ENCODE results near the gene RMP24.
"Not testable (repeated sequence)": the region's sequence is repeated elsewhere in the genome, so short reads cannot be mapped to it uniquely, and the experiment has no call there.

RMP24 gene

DNA sequence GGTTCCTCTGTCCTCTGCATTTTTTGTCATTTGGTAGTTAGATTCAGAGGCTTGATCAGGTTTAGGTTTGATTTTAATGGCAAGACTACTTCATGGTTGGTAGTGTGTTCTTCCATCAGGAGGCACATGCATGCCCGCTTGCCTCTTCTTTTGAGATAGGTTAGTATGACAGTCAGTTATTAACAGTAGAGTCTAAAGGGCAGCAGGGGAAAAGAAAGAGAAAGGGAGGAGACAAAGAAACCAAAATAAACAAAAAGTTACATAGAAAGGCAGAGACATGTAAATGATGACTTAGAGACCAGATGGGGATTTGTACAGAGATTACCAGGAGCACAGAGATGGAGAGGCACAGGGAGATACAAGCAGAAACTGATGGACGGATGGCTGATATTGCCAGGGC is 10.2 kb upstream of the RMP24 start:
- no peak for DNase-seq
- ATAC-seq (ENCODE audit: poor library complexity) = no peak
- intact Hi-C loops (cut with DNase I) = no loop called here

DNA sequence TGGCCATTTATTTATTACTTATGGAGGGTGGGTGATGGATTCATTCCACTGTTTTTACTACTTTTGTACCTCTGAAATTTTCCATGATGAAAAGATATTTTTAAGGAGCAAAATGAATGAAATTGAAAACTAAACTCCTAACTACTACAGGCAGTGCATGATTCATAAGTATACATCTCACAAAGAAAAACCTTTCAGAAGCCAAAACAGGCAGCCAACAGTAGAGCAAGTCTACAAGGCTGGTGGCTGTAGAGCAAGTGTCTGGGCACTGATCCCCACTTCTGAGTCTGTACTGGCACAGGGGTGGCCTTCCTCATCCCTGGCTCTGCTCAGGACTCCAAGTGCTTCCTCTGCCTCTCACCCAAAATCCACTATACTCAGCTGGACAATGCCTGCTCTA is 8.2 kb upstream of the RMP24 start:
- intact Hi-C loops (cut with DNase I) = no loop called here
- DNase-seq (no peak), ATAC-seq (ENCODE audit: poor library complexity) (no peak)

DNA sequence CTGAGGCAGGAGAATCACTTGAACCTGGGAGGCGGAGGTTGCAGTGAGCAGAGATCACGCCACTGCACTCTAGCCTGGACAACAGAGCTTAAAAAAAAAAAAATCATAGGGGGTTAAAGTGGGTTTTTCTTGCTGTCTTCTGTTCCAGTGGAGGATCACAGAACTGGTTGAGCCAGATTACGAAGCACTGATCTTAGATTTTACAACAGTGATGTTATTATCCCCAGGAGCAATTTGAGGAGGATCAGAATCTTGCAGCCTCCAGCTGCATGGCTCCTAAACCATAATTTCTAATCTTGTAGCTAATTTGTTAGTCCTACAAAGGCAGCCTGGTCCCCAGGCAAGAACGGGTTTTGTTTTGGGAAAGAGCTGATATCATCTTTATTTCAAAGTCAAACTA is 4.6 kb upstream of the RMP24 start:
- ATAC-seq (ENCODE audit: poor library complexity); DNase-seq; intact Hi-C loops (cut with DNase I): not testable (repeated sequence)

DNA sequence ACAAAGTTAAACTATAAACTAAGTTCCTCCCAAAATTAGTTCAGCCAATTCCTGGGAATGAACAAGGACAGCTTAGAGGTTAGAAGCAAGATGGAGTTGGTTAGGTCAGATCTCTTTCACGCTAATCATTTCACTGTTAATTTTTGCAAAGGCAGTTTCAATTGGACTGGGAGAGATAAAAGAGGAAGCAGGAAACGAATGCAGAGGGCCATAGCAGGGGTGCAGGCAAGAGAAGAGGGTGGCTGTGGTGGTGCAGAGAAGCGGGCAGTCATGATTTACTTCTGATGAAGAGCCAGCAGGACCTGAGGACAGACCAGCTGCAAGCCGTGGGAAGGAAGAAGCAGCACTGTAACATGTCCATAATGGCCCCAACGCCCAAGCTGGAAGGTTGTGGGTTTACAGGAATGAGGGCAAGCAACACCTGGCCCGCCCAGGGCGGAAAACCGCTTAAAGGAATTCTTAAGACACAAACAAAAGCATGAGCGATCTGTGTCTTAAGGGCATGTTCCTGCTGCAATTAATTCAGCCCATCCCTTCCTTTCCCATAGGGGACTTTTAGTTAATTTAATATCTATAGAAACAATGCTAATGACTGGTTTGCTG is 4.1 kb upstream of the RMP24 start:
- intact Hi-C loops (cut with DNase I) = no loop called here

DNA sequence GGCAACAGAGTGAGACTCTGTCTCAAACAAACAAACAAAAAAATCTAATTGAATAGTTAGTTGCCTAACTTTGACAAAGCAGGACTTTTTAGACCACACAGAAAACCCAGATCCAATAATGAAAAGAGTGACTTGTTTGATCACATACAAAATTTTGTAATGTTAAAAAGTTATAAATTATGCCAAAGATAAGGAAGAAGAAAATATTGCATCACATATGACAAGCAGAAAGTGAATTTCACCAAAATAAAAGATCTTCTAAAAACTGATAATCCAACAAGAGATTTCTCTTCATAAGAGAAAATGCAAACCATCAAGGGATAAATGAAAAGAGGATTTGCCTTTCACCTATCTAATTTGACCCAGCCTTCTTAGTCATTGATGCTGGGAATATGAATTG is 2.8 kb upstream of the RMP24 start:
- no peak for ATAC-seq (ENCODE audit: poor library complexity)
- intact Hi-C loops (cut with DNase I) = no loop called here

More for the DNA sequence above, 4.1 kb upstream of the RMP24 start:
- DNase-seq = no peak
- no peak for ATAC-seq (ENCODE audit: poor library complexity)

DNA sequence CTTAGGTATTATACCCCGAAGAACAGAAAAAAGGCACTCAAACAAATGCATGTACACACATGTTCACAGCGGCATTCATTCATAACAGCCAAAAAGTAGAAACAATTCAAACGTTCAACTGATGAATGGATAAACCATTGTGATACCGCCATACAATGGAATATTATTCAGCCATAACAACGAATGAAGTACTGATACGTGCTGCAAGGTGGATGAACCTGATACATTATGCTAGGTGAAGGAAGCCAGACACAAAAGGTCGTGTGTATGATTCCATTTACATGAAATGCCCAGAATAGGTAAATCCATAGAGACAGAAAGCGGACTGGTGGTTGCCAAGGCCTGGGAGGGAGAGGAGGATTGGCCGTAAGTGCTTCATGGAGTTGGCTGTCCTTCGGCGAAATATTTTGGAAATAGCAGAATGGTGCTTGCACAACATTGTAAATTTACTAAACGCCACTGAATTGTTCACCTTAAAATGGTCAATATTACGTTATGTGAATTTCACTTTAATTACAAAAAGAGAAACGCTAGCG is 750 bp upstream of the RMP24 start:
- intact Hi-C loops (cut with DNase I) = no loop called here
- ATAC-seq (ENCODE audit: poor library complexity) (peak; percentile 35), DNase-seq (no peak)

More for the DNA sequence above, 2.8 kb upstream of the RMP24 start:
- DNase-seq = no peak

DNA sequence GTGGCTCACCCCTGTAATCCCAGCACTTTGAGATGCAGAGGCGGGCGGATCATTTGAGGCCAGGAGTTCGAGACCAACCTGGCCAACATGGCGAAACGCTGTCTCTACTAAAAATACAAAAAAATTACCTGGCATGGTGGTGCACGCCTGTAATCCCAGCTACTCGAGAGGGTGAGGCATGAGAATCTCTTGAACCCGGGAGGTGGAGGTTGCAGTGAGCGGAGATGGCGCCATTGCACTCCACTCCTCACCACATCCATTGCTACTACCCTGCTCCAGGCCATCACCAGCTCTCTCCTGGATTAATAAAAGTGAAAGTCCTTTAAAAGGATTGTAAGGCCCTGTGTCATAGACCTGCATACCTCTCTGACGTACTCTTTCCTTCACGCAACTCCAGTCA is 1.2 kb downstream of the RMP24 start:
- no peak for DNase-seq
- no peak for ATAC-seq (ENCODE audit: poor library complexity)
- intact Hi-C loops (cut with DNase I) = no loop called here

DNA sequence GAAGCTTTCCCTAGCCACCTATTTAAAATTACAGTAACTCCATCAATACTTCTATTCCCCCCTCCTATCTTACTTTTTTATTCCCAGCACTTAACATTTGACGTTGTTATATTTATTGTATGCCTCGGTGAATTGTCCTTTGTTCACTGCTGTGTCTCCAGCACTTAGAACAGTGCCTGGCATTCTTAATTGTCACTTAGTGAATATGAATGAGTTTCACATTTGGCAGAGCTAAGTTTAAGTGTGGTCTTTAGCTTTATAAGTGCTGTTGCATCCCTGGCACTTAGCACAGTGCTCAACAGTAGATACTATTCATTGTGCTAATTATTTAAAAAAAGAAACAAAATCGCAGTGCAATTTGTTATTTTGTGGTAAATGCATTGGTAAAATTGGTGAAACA is 1.7 kb downstream of the RMP24 start:
- intact Hi-C loops (cut with DNase I) = no loop called here
- DNase-seq (no peak), ATAC-seq (ENCODE audit: poor library complexity) (no peak)

DNA sequence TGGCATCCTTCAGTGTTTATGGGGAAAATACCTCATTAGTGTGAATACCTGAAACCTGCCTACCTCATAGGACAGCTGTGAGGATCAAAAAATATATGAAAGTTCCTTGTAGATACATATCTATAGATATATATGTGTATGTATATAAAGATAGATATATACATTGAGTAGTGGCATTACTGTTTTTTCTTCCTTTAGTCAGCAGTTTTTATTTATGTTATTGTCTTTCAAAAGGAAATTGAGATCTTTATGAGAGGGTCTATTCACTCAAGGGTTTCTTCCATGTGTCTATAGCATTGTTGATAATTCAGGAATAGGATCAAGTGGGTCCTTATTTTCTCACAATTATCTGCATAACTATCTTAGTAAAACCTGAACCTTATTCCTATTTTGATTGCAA is 6.6 kb downstream of the RMP24 start:
- intact Hi-C loops (cut with DNase I) = no loop called here

DNA sequence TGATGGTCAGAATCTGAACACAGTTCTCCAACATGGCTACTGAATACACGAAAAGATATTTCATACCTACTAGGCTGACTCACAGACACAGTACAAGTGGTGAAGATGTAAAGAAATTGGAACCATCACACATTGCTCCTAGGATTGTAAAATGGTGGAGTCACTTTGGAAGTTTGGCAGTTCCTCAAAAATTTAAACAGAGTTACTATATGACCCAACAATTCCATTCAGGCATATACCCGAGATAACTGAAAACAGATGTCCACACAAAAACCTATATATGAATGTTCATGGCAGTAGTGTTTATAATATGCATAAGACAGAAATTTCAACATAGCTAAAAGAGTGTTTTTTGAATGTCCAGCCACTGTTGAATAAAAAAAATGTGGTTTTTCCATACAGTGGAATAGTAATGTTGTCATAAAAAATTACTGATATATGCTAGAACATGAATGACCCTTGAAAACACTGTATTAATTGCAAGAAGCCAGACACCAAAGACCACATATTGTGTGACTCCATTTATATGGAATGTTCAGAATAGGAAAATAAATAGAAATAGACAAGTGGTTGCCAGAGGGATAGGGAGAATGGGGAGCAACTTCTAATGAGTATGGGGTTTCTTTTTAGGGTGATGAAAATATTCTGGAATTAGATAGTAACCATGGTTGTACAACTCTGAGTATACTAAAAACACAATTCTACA is 10.1 kb downstream of the RMP24 start:
- intact Hi-C loops (cut with DNase I) = no loop called here
- DNase-seq (no peak), ATAC-seq (ENCODE audit: poor library complexity) (no peak)

More for the DNA sequence above, 6.6 kb downstream of the RMP24 start:
- ATAC-seq (ENCODE audit: poor library complexity) (no peak), DNase-seq (no peak)

DNA sequence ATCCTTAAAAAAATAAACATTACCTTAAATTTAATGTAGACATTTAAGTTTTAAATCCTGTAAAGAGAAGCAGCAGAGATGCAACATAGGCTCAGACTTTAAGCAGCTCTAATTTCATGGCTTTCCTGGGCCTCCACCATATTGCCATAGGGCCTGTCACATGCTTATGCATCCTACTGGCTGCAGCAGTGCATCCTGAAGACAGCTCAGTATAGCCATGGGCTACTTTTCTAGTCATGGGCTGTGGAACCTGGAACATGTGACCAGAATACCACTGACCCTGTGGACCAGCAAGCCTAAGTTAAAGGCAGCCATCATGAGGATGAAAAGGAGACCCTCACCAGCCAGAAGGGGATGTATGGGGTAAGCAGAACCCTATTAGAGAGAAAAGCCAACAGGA is 10.7 kb downstream of the RMP24 start:
- intact Hi-C loops (cut with DNase I) = no loop called here
- DNase-seq (no peak), ATAC-seq (ENCODE audit: poor library complexity) (no peak)

DNA sequence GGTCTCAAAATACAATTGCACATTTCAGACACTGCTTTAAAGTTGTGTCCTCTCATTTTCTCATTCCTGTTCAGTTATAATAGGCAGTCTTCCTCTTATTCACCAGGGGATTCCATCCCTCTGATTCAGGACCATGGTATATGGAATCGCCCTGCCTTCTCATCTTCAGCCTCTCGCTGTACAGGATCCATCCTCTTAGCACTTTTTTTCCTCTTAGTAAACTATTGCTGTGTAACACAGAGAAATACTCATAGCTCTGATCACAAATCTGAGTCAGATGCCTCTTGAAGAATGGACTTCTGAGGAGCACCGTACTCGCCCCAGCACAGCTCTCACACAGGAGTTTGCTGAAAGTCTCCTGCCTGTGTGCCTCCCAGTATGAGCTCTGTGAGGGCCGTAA is 11.3 kb downstream of the RMP24 start:
- DNase-seq (no peak), ATAC-seq (ENCODE audit: poor library complexity) (no peak)
- intact Hi-C loops (cut with DNase I) = no loop called here

DNA sequence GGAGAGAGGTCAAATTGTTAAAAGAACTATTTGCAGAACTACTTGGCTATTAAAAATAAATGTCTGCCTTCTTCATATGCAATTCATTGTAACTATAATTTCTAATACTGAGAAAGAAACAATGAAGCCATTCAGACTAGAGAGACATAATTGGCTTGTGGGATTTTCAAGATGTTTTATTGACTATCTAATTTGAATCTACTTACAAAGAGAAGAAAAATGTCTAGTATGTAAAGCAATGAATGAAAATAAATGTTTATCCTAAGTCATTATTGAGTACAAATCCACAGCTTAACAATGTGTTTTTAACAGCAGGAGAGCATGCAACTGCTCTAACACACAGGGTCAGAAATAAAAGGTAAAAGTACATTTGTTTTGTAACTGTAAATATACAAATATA is 19.2 kb downstream of the RMP24 start:
- no peak for ATAC-seq (ENCODE audit: poor library complexity)
- intact Hi-C loops (cut with DNase I) = no loop called here
- DNase-seq = no peak

DNA sequence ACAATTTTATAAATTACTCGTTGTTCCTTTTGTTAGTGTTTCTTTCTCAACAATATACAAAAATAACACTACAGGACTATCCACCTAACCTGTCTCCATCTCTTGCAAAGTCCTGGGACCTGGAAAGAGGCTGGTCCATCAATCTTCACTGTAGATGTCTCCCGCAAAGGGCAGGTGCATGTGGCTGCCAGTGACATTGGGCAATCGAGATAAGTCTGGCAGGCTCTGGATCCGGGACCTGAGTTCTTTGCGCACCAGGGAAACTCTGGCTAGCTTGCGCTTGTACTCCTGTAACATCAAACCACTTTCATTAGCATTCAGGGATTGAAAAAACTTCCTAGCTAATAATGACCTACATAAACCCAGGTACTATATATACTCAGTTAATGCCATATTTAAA is 20.5 kb downstream of the RMP24 start:
- intact Hi-C loops (cut with DNase I) = no loop called here

DNA sequence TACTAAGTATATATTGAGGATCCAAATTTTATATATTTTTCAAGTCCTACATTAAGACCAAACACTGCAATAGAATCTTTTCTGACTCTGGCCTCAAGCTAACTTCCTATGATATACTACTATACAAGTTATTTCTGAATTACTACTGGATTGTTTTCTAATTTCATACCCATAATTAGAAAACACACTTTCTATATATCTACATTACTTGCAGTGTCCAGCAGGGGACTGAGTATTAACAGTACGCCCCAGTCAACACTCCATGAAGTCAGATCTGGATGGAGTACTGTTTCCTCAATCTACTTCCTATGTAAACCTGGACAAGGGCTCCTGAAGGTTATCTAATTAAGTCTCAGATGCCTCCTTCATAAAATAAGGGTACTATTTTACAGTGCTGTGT is 26.5 kb downstream of the RMP24 start:
- DNase-seq = no peak
- intact Hi-C loops (cut with DNase I) = no loop called here
- no peak for ATAC-seq (ENCODE audit: poor library complexity)

More for the DNA sequence above, 20.5 kb downstream of the RMP24 start:
- DNase-seq (no peak), ATAC-seq (ENCODE audit: poor library complexity) (no peak)

DNA sequence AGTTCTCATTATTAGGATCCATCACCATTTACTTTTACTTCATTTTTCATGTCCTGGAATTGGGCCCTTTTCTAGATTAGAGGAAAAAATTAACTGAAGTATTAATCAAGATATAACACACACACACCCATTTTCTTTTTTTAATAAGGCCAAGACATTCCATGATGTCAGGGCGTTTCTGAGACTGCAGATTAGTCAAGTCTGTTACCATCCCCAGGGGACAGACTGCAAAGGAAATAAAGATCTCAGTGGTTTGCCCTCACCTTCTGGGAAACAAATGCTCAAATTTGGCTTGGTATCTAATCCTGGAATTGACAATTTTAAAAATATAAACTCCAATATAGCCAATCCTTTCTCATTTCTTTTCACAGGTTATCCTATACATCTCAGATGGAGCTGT is 27.4 kb downstream of the RMP24 start:
- DNase-seq = no peak
- intact Hi-C loops (cut with DNase I) = no loop called here
- ATAC-seq (ENCODE audit: poor library complexity) = no peak

DNA sequence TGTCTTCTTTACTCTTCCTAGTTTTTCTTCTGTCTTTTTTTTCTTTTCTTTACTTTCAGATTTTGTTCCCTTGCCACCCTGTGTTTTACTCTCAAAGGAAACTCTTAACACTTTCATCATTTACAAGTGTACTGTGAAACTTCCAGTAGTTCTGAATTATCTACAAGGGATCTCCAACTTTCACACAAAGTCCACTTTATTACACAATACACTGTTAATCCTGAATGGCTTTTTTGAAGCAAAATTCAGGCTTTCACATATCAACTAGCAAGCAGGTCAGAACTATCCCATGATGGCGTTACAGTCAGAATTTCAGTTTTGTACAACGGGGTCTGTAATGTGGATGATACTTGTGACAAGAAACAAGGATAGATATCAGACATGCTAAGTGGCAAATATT is 34.5 kb downstream of the RMP24 start:
- no peak for ATAC-seq (ENCODE audit: poor library complexity)
- no peak for DNase-seq
- intact Hi-C loops (cut with DNase I) = no loop called here

DNA sequence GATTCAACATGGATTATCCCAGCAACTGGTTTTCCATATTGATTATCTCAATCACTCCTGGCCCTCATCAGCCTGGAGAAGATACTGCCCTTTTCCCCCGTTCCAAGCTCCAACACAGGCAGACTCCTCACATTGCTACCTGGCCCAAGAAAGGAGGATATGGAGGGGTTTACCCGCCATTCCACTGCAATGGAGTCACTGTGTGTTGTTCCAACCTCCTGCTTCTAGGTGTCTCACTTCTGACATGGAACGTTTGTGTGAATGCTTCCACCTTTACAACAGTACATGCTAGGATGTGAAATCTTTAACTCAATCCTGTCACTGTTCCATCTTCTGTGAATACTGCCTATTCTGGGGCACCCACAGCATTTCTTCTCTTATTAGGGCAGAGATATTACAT is 36.7 kb downstream of the RMP24 start:
- ATAC-seq (ENCODE audit: poor library complexity) (no peak), DNase-seq (no peak)
- intact Hi-C loops (cut with DNase I) = no loop called here

DNA sequence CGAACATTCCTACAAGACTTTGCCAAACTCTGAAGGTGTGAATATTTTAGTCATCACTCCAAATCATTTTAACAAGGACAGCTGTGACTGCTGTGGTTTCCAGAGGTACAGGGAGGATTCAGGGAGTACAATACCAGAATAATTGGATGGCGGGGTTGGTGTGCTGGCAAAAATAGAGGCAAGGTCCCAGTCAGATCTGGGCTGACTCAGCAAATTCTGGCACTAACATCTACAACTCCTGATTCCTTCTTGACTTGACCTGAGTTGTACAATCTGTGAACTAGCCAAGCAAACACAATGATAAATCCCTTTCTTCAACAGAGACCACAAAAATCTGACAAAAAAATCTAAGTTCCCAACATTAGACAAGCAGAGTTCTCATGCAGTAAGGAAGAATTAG is 40.4 kb downstream of the RMP24 start:
- ATAC-seq (ENCODE audit: poor library complexity) (no peak), DNase-seq (no peak)
- intact Hi-C loops (cut with DNase I) = no loop called here

DNA sequence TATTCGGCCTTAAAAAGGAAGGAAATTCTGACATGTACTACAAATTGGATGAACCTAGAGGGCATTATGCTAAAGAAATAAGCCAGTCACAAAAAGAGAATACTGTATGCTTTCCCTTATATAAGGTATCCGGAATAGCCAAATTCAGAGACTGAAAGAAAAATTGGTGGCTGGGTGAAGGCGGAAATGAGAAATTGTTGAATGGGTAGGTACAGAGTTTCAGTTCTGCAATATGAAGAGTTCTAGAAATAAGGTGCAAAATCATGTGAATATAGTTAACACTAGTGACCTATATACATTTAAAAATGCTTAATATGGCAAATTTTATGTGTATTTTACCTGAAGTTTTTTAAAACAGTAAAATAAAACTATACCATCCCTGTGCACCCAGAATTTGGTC is 43.1 kb downstream of the RMP24 start:
- DNase-seq (no peak), ATAC-seq (ENCODE audit: poor library complexity) (no peak)
- intact Hi-C loops (cut with DNase I) = loop anchor here (5.0 kb wide), 2 partner anchors 82 to 267 kb away; no protein-coding TSS in a partner anchor
